Neural progenitor cell (in vitro differentiated cells): Measurements from ENCODE around the gene POU3F3.
A peak's percentile ranks its signal among the peaks of the same experiment; 100 is the strongest.

Experiments
- CTCF ChIP-seq: fragments of 200-600 bp; sonication (generic); IDR thresholded peaks from 2 replicates; pipeline ENCODE4 v1.5.1; 2017; ENCODE audit warnings: antibody characterized with exemption, mild to moderate bottlenecking
- EZH2 ChIP-seq: fragments of 200-600 bp; sonication (generic); IDR thresholded peaks from 2 replicates; pipeline ENCODE4 v1.6.1; 2017; ENCODE audit warnings: antibody characterized with exemption, mild to moderate bottlenecking, moderate library complexity
- EZH2phosphoT487 ChIP-seq: fragments of 200-600 bp; sonication (generic); IDR thresholded peaks from 2 replicates; pipeline ENCODE4 v1.6.1; 2017; ENCODE audit warnings: antibody characterized with exemption

- TF ChIP-seq CTCF (no peak), EZH2phosphoT487 (peak; percentile 60), EZH2 (peak; percentile 52)
Measured at GRCh38 chr2:104844807-104845551, 8.9 kb upstream of the POU3F3 start.
